HS-5 (cell line): ENCODE results near the gene ATAD5.
A peak's percentile ranks its signal among the peaks of the same experiment; 100 is the strongest.
"Not testable (repeated sequence)": the region's sequence is repeated elsewhere in the genome, so short reads cannot be mapped to it uniquely, and the experiment has no call there.

ENCODE experiments used
- DNase-seq: peaks from one replicate; pipeline ENCODE4 v3.0.0-alpha.2; 2012; ENCODE audit warnings: low read depth

The ATAD5 gene

GRCh38 chr17:30822919-30823318, 8.8 kb upstream of the ATAD5 start:
- not testable (repeated sequence) for DNase-seq

GRCh38 chr17:30823421-30823820, 8.3 kb upstream of the ATAD5 start:
- DNase-seq, result no peak

DNA sequence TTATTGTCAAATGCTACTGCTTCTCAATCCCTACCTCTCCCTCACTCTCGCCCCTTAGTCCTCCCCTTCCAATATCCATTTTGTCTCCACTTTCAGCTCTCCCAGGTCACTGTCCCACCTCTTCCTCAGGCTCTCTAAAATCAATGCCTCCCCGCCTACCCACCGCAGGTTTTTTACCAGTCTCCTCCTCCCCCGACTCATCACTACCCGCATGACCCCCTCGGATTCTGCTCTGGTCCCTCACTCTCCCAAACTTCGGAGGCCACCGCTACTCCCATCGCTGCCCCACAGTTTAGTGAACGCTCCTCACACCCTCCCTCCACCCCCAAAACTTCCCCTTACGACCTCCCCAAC, 7.8 kb upstream of the ATAD5 start:
- DNase-seq, result no peak

GRCh38 chr17:30824356-30825145, 7.2 kb upstream of the ATAD5 start, which contains the start of gene CRLF3:
Gene CRLF3, minus strand, starts transcription at chr17:30824692. Its CDS starts 41 bp downstream, at chr17:30824651.
- DNase-seq, result peak; percentile 45

GRCh38 chr17:30827082-30827481, 4.7 kb upstream of the ATAD5 start:
- DNase-seq, result no peak

DNA sequence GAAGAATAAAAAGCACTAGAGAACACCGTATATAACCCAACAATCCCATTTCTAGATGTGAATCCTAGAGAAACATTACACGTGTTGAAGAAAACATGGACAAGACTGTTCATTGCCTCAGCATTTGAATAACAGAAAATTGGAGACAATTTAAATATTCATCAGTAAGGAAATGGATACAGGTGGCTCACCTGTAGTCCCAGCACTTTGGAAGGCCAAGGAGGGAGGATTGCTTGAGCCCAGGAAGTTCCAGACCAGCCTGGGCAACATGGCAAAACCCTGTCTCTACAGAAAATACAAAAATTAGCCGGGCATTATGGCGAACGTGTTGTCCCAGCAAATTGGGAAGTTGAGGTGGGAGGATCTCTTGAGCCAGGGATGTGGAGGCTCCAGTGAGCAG, 2.7 kb upstream of the ATAD5 start:
- no peak for DNase-seq

DNA sequence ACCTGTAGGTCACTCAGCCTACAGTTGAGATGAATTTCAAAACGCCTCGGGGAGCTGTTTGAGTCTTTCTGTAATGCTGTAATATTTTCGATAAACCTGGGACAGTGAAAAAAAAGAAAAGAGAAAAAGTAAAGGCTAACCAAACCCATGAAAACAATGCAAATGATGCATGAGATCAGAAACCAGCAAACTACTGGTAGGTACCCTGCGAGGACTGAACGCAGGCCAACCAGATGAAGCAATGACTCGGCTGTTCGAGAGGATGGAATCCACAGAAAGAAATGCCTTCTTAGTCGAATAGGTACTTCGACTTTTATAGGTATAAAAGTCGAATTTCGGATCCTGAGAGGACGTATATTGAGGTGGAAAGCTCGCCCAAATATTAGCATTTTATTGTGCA, 509 bp upstream of the ATAD5 start:
- DNase-seq, result no peak

GRCh38 chr17:30832438-30833124, 815 bp downstream of the ATAD5 start:
- DNase-seq, result no peak

DNA sequence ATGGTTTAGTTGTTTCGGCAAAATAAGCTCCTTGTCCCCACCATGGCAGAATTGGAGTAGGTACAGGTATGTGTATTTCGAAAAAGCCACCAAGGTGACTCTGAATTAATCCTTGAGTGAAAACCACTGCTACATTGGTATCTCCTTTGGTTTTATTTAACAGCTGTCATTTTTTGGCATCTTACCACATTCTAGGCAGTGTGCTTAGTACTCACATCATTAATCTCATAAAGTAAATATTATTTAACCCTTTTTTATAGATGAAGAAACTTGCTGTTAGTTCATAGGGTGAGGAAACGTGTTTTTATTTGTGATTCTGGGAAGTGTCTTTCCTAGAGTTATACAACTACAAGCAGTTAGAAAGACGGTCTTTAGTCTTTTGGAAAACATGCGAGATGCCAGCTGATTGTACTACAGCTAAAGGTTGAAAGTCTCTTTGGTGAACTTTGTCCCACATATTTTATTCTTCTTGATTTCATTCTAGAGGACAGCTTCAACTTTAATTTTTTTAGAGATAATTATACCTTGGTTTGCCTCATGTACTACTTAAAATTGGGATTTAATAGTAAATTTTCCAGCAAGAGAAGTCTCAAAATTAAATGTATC, 6.5 kb downstream of the ATAD5 start:
- no peak for DNase-seq

- no peak for DNase-seq
Observed at GRCh38 chr17:30840771-30841170, 9.0 kb downstream of the ATAD5 start.

DNA sequence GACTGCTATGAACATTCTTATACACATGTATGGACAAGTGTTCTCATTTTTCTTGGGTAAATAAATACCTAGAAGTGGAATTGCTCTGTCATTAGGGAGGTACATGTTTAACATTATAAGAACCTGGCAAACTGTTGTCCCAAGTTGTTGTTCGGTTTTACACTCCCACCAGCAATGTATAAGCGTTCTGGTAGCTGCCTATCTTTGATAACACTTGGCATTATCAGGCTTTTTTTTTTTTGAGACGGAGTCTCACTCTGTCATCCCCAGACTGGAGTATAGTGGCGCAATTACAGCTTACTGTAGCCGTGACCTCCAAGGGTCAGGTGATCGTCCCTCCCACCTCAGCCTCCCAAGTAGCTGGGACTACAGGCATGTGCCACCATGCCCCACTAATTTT, 16.3 kb downstream of the ATAD5 start:
- no peak for DNase-seq

GRCh38 chr17:30854146-30854545, 22.4 kb downstream of the ATAD5 start:
- DNase-seq, result no peak

GRCh38 chr17:30858556-30859250, 26.9 kb downstream of the ATAD5 start:
- no peak for DNase-seq

DNA sequence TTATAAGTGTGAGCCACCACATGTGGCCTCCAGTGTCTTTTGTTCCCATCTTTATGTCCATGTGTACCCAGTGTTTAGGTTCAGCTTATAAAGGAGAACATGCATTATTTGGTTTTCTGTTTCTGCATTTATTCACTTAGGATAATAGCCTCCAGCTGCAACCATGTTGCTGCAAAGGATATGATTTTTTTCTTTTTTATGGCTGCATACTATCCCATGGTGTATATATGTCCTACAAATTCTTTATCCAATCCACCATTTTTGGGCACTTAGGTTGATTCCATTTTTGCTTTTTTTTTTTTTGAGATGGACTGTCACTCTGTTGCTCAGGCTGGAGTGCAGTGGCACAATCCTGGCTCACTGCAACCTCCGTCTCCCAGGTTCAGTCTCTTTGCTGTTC, 32.9 kb downstream of the ATAD5 start:
- no peak for DNase-seq

DNA sequence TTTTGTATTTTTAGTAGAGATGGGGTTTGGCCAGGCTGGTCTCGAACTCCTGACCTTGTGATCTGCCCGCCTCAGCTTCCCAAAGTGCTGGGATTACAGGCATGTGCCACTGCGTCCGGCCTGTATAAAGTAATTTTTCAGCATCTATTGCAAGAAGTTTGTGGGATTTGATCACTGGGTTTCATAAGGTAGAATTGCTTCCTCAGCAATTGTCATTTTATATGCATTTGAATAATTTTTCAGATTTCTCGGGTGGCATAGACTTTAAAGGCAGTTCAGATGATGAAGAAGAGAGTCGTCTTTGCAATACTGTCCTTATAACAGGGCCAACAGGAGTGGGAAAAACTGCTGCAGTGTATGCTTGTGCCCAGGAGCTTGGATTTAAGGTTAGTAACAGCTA, 37.2 kb downstream of the ATAD5 start:
- DNase-seq, result no peak

DNA sequence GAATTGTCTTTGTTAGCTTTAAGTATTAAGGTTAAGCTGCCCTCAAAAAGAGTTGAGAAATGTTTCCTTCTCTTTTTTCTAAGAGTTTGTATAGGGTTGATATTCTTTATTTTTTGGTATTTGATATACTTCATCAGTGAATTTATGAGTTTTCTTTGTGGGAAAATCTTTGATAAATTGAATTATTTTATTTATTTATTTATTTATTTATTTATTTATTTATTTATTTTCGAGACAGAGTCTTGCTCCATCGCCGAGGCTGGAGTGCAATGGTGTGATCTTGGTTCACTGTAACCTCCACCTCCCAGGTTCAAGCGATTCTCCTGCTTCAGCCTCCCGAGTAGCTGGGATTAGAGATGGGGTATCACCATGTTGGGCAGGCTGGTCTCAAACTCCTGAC, 54.4 kb downstream of the ATAD5 start:
- no peak for DNase-seq

DNA sequence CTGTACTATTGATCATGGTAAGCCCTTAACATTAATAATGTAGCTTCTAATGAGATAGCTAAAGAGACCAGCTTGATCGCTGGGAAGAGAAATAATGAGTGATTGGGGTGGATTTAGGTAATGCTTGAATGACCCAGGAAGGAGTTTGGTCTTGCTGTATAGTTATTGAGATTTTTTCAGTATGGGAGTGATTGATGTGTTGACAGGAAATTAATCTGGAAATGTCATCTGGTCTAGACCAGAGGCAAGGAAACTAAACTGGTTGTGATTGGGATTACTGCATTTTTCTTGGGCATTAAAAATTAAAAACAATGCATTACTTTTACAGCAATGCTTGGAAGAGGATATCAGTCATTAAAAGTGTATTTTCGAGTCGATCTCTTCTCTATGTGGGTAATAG, 62.5 kb downstream of the ATAD5 start:
- no peak for DNase-seq

- no peak for DNase-seq
Observed at GRCh38 chr17:30897311-30897710, 65.5 kb downstream of the ATAD5 start.

- DNase-seq, result no peak
Observed at GRCh38 chr17:30905742-30906100, 74.0 kb downstream of the ATAD5 start.

- peak; percentile 73 for DNase-seq
Observed at GRCh38 chr17:30906101-30906911, 74.5 kb downstream of the ATAD5 start, which contains the start of gene TEFM. Gene TEFM, minus strand, starts transcription at chr17:30906238. Its CDS starts 40 bp downstream, at chr17:30906198.

GRCh38 chr17:30908717-30909420, 77.1 kb downstream of the ATAD5 start:
- no peak for DNase-seq
